ENCODE measurements around the gene GAS2L3. TPM values are rescaled to one million over a fixed set of nuclear protein-coding genes. Genes with fewer than 3 reads are reported as not detected.
"Not testable (repeated sequence)": the region's sequence is repeated elsewhere in the genome, so short reads cannot be mapped to it uniquely, and the experiment has no call there.

Gene GAS2L3
- total RNA-seq, 4 donors from 2014 or later = 2.4 to 10.2 (median 3.3) TPM

- no peaks in the 10 kb centered on the region for H3K9me3 ChIP-seq
- WGBS, 2 donors = 93 to 94% methylated on average over 4 of the region's 4 CpGs
- H3K27ac ChIP-seq = no peak overlapping the region
- intact Hi-C loops (cut with DNase I) = no loop called here
- H3K27me3 ChIP-seq = no peaks in the 10 kb centered on the region
- no peak for DNase-seq
- TF ChIP-seq, protein P1, sequence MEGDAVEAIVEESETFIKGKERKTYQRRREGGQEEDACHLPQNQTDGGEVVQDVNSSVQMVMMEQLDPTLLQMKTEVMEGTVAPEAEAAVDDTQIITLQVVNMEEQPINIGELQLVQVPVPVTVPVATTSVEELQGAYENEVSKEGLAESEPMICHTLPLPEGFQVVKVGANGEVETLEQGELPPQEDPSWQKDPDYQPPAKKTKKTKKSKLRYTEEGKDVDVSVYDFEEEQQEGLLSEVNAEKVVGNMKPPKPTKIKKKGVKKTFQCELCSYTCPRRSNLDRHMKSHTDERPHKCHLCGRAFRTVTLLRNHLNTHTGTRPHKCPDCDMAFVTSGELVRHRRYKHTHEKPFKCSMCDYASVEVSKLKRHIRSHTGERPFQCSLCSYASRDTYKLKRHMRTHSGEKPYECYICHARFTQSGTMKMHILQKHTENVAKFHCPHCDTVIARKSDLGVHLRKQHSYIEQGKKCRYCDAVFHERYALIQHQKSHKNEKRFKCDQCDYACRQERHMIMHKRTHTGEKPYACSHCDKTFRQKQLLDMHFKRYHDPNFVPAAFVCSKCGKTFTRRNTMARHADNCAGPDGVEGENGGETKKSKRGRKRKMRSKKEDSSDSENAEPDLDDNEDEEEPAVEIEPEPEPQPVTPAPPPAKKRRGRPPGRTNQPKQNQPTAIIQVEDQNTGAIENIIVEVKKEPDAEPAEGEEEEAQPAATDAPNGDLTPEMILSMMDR (IDR thresholded peaks at IDR 0.05) = no peak
- no peak for TF ChIP-seq POLR2A (IDR thresholded peaks at IDR 0.05)
- no peaks in the 10 kb centered on the region for H3K36me3 ChIP-seq
- H3K4me1 ChIP-seq = no peaks in the 10 kb centered on the region
- no peak overlapping the region for H3K4me3 ChIP-seq (replicated peaks in 1 of 3)
Observed at GRCh38 chr12:100591979-100592378, 18.5 kb downstream of the GAS2L3 start.

- WGBS, 2 donors = 58 to 67% methylated on average over 5 of the region's 5 CpGs
- H3K27ac ChIP-seq = no peak overlapping the region
- no peak overlapping the region for H3K4me3 ChIP-seq (replicated peaks in 1 of 3)
- H3K9me3 ChIP-seq = no peaks in the 10 kb centered on the region
- H3K36me3 ChIP-seq = no peaks in the 10 kb centered on the region
- H3K27me3 ChIP-seq = no peaks in the 10 kb centered on the region
- no peak for DNase-seq
- intact Hi-C loops (cut with DNase I) = no loop called here
- H3K4me1 ChIP-seq = no peaks in the 10 kb centered on the region
- TF ChIP-seq, protein P1 (IDR thresholded peaks at IDR 0.05) = no peak
- TF ChIP-seq POLR2A (IDR thresholded peaks at IDR 0.05) = no peak
Observed at GRCh38 chr12:100593490-100593889, 20.0 kb downstream of the GAS2L3 start.

DNA sequence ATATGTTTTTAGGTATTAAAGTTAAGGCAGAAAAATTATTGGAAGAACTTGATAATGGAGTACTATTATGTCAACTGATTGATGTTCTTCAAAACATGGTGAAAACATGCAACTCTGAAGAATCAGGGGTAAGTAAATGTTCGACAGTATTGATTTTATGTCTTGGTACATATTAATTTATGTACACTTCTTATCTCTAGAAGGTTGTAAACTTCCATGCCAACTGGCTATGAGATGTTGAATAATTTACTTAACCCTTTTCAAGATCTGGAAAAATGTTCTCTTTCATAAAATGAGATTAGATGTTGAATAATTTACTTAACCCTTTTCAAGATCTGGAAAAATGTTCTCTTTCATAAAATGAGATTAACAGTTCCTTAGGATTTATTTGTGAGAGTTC, 28.1 kb downstream of the GAS2L3 start:
- H3K36me3 ChIP-seq = no peaks in the 10 kb centered on the region
- no peaks in the 10 kb centered on the region for H3K9me3 ChIP-seq
- intact Hi-C loops (cut with DNase I) = no loop called here
- no peaks in the 10 kb centered on the region for H3K4me1 ChIP-seq
- WGBS, 2 donors = 92 to 94% methylated on average over 1 of the region's 1 CpG
- no peak for TF ChIP-seq POLR2A (IDR thresholded peaks at IDR 0.05)
- TF ChIP-seq, protein P1 (IDR thresholded peaks at IDR 0.05) = no peak
- no peak overlapping the region for H3K4me3 ChIP-seq (replicated peaks in 1 of 3)
- no peak for DNase-seq
- H3K27me3 ChIP-seq = no peaks in the 10 kb centered on the region
- no peak overlapping the region for H3K27ac ChIP-seq

DNA sequence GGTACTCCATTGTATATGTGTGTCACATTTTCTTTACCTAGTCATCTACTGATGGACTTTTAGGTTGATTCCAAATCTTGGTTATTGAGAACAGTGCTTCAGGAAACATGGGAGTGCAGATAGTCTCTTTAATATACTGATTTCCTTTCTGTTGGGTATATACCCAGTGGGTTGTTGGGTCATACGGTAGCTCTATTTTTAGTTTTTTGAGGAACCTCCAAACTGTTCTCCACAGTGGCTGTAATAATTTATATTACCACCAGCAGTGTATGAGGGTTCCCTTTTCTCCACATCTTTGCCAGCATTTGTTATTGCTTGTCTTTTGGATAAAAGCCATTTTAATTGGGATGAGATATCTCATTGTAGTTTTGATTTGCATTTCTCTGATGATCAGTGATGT, 29.5 kb downstream of the GAS2L3 start:
- WGBS, 2 donors = 91 to 93% methylated on average over 1 of the region's 1 CpG
- intact Hi-C loops (cut with DNase I); DNase-seq; H3K4me1 ChIP-seq; H3K27me3 ChIP-seq; H3K4me3 ChIP-seq (replicated peaks in 1 of 3); H3K9me3 ChIP-seq; H3K36me3 ChIP-seq; H3K27ac ChIP-seq: not testable (repeated sequence)

GRCh38 chr12:100608776-100609175, 35.3 kb downstream of the GAS2L3 start:
- TF ChIP-seq, protein P1 (IDR thresholded peaks at IDR 0.05) = no peak
- TF ChIP-seq POLR2A (IDR thresholded peaks at IDR 0.05) = no peak
- WGBS, 2 donors = 94 to 100% methylated on average over 1 of the region's 1 CpG
- intact Hi-C loops (cut with DNase I) = no loop called here
- Histone ChIP-seq H3K27ac (no peak overlapping the region), H3K36me3 (no peaks in the 10 kb centered on the region), H3K4me1 (no peaks in the 10 kb centered on the region), H3K9me3 (no peaks in the 10 kb centered on the region), H3K27me3 (no peaks in the 10 kb centered on the region), H3K4me3 (replicated peaks in 1 of 3) (no peak overlapping the region)
- DNase-seq = peak in 1 of 2 donors; percentile 1

All from thyroid gland (tissue), 4 donors.